ENCODE measurements around the gene TNFSF10. TPM values are rescaled to one million over a fixed set of nuclear protein-coding genes. Genes with fewer than 3 reads are reported as not detected.

Gene TNFSF10
- total RNA-seq, 2 experiments from 2014 or later, result 151 to 159 TPM

GRCh38 chr3:172520301-172520831 is 2.9 kb downstream of the TNFSF10 start:
- Mint-ChIP-seq H3K27me3 (no peaks in the 10 kb centered on the region), H3K4me3 (peak overlapping the region; percentile 99), H3K4me1 (peaks cover 55% of the 10 kb centered on the region), H3K36me3 (peaks cover 66% of the 10 kb centered on the region), H3K9me3 (no peaks in the 10 kb centered on the region), H3K27ac (peak overlapping the region; percentile 96)
- DNase-seq, result no peak
- ATAC-seq (ENCODE audit: low read depth), result no peak
- POLR2A ChIA-PET, result interaction anchor here (0.6 to 10.3 kb wide), 9 partner anchors 11 to 73 kb away, joined by 3 to 214 read pairs (median 6); no protein-coding TSS in a partner anchor

- Mint-ChIP-seq H3K36me3 (peaks cover 68% of the 10 kb centered on the region), H3K4me3 (peak overlapping the region; percentile 99), H3K4me1 (peaks cover 56% of the 10 kb centered on the region), H3K27me3 (no peaks in the 10 kb centered on the region), H3K27ac (peak overlapping the region; percentile 96), H3K9me3 (no peaks in the 10 kb centered on the region)
- ATAC-seq (ENCODE audit: low read depth) (no peak), DNase-seq (no peak)
- POLR2A ChIA-PET, result interaction anchor here (0.6 to 10.3 kb wide), 9 partner anchors 12 to 73 kb away, joined by 3 to 214 read pairs (median 6); no protein-coding TSS in a partner anchor
Observed at GRCh38 chr3:172519740-172520139, 3.5 kb downstream of the TNFSF10 start.

GRCh38 chr3:172518929-172519640 is 4.1 kb downstream of the TNFSF10 start:
- no peaks in the 10 kb centered on the region for H3K9me3 Mint-ChIP-seq
- H3K27ac Mint-ChIP-seq, result peak overlapping the region; percentile 96
- POLR2A ChIA-PET, result interaction anchor here (0.7 to 10.3 kb wide), 10 partner anchors 13 to 74 kb away, joined by 3 to 214 read pairs (median 7); no protein-coding TSS in a partner anchor
- peaks cover 60% of the 10 kb centered on the region for H3K4me1 Mint-ChIP-seq
- peak overlapping the region; percentile 99 for H3K4me3 Mint-ChIP-seq
- DNase-seq (no peak), ATAC-seq (ENCODE audit: low read depth) (no peak)
- peaks cover 75% of the 10 kb centered on the region for H3K36me3 Mint-ChIP-seq
- no peaks in the 10 kb centered on the region for H3K27me3 Mint-ChIP-seq

- Mint-ChIP-seq H3K27me3 (no peaks in the 10 kb centered on the region), H3K36me3 (peaks cover 84% of the 10 kb centered on the region), H3K27ac (peak overlapping the region; percentile 85), H3K4me1 (peaks cover 65% of the 10 kb centered on the region), H3K4me3 (peak overlapping the region; percentile 99), H3K9me3 (no peaks in the 10 kb centered on the region)
- DNase-seq (peak; percentile 50), ATAC-seq (ENCODE audit: low read depth) (peak; percentile 60)
- POLR2A ChIA-PET, result interaction anchor here (1.5 to 10.3 kb wide), 5 partner anchors 14 to 75 kb away, joined by 3 to 214 read pairs (median 17); no protein-coding TSS in a partner anchor
Observed at GRCh38 chr3:172517859-172518466, 5.3 kb downstream of the TNFSF10 start.

- Mint-ChIP-seq H3K4me1 (peaks cover 76% of the 10 kb centered on the region), H3K27ac (peak overlapping the region; percentile 85), H3K4me3 (peak overlapping the region; percentile 99), H3K27me3 (no peaks in the 10 kb centered on the region), H3K36me3 (peaks cover 87% of the 10 kb centered on the region), H3K9me3 (no peaks in the 10 kb centered on the region)
- ATAC-seq (ENCODE audit: low read depth) (peak; percentile 32), DNase-seq (no peak)
- POLR2A ChIA-PET, result interaction anchor here (0.7 to 10.3 kb wide), 9 partner anchors 6 to 533 kb away, joined by 3 to 214 read pairs (median 5); partner anchors contain the start of gene TNFSF10
Observed at GRCh38 chr3:172516318-172517214, 6.7 kb downstream of the TNFSF10 start.

GRCh38 chr3:172515130-172515918 is 7.9 kb downstream of the TNFSF10 start:
- H3K27me3 Mint-ChIP-seq, result no peaks in the 10 kb centered on the region
- peaks cover 87% of the 10 kb centered on the region for H3K36me3 Mint-ChIP-seq
- peak overlapping the region; percentile 99 for H3K4me3 Mint-ChIP-seq
- H3K9me3 Mint-ChIP-seq, result no peaks in the 10 kb centered on the region
- POLR2A ChIA-PET, result interaction anchor here (0.7 to 10.3 kb wide), 7 partner anchors 8 to 78 kb away, joined by 3 to 214 read pairs (median 4); partner anchors contain the start of gene TNFSF10
- DNase-seq (no peak), ATAC-seq (ENCODE audit: low read depth) (no peak)
- peak overlapping the region; percentile 82 for H3K27ac Mint-ChIP-seq
- peaks cover 80% of the 10 kb centered on the region for H3K4me1 Mint-ChIP-seq

- Mint-ChIP-seq H3K27me3 (no peaks in the 10 kb centered on the region), H3K27ac (peak overlapping the region; percentile 82), H3K4me3 (peak overlapping the region; percentile 99), H3K36me3 (peaks cover 87% of the 10 kb centered on the region), H3K9me3 (no peaks in the 10 kb centered on the region), H3K4me1 (peaks cover 82% of the 10 kb centered on the region)
- ATAC-seq (ENCODE audit: low read depth) (no peak), DNase-seq (no peak)
- POLR2A ChIA-PET, result interaction anchor here (0.7 to 10.3 kb wide), 6 partner anchors 8 to 78 kb away, joined by 3 to 214 read pairs (median 8); partner anchors contain the start of gene TNFSF10
Observed at GRCh38 chr3:172514678-172515077, 8.6 kb downstream of the TNFSF10 start.

GRCh38 chr3:172513488-172513887 is 9.7 kb downstream of the TNFSF10 start:
- peak overlapping the region; percentile 99 for H3K4me3 Mint-ChIP-seq
- ATAC-seq (ENCODE audit: low read depth) (no peak), DNase-seq (no peak)
- H3K27me3 Mint-ChIP-seq, result no peaks in the 10 kb centered on the region
- peaks cover 91% of the 10 kb centered on the region for H3K36me3 Mint-ChIP-seq
- POLR2A ChIA-PET, result interaction anchor here (0.8 to 6.0 kb wide), 8 partner anchors 9 to 83 kb away, joined by 3 to 46 read pairs (median 12); partner anchors contain the start of gene TNFSF10
- H3K4me1 Mint-ChIP-seq, result peaks cover 87% of the 10 kb centered on the region
- no peaks in the 10 kb centered on the region for H3K9me3 Mint-ChIP-seq
- H3K27ac Mint-ChIP-seq, result peak overlapping the region; percentile 82

GRCh38 chr3:172511783-172512762 is 11.2 kb downstream of the TNFSF10 start:
- POLR2A ChIA-PET, result interaction anchor here (0.5 to 6.0 kb wide), 8 partner anchors 9 to 84 kb away, joined by 4 to 46 read pairs (median 12); partner anchors contain the start of gene TNFSF10
- DNase-seq (peak; percentile 66), ATAC-seq (ENCODE audit: low read depth) (peak; percentile 60)
- Mint-ChIP-seq H3K4me3 (peak overlapping the region; percentile 80), H3K4me1 (peaks cover 81% of the 10 kb centered on the region), H3K27me3 (no peaks in the 10 kb centered on the region), H3K27ac (peak overlapping the region; percentile 87), H3K9me3 (no peaks in the 10 kb centered on the region), H3K36me3 (peaks cover 95% of the 10 kb centered on the region)

GRCh38 chr3:172506094-172506493 is 17.1 kb downstream of the TNFSF10 start:
- DNase-seq (no peak), ATAC-seq (ENCODE audit: low read depth) (no peak)
- Mint-ChIP-seq H3K4me3 (no peak overlapping the region), H3K9me3 (peaks cover 4% of the 10 kb centered on the region), H3K27ac (peak overlapping the region; percentile 43), H3K36me3 (peaks cover 85% of the 10 kb centered on the region), H3K27me3 (no peaks in the 10 kb centered on the region), H3K4me1 (peaks cover 48% of the 10 kb centered on the region)
- POLR2A ChIA-PET, result interaction anchor here (0.7 to 1.0 kb wide), 3 partner anchors 11 to 406 kb away, joined by 3 to 4 read pairs (median 3); no protein-coding TSS in a partner anchor

GRCh38 chr3:172501540-172501939 is 21.7 kb downstream of the TNFSF10 start:
- ATAC-seq (ENCODE audit: low read depth) (no peak), DNase-seq (no peak)
- peak overlapping the region; percentile 11 for H3K27ac Mint-ChIP-seq
- H3K36me3 Mint-ChIP-seq, result peaks cover 48% of the 10 kb centered on the region
- H3K27me3 Mint-ChIP-seq, result no peaks in the 10 kb centered on the region
- H3K4me1 Mint-ChIP-seq, result peaks cover 22% of the 10 kb centered on the region
- peaks cover 6% of the 10 kb centered on the region for H3K9me3 Mint-ChIP-seq
- POLR2A ChIA-PET, result interaction anchor here (2.1 to 3.9 kb wide), 2 partner anchors 11 to 92 kb away, joined by 9 to 15 read pairs; no protein-coding TSS in a partner anchor
- no peak overlapping the region for H3K4me3 Mint-ChIP-seq
